Cardiac muscle cell (in vitro differentiated cells and primary cell): ENCODE data around the gene SH3RF3. TPM values are rescaled to one million over a fixed set of nuclear protein-coding genes. Genes with fewer than 3 reads are reported as not detected.
A peak's percentile ranks its signal among the peaks of the same experiment; 100 is the strongest.

Source experiments
- DNase-seq, 2 donors: peaks; one replicate each; pipeline versions ENCODE4 v3.0.0 to v3.0.0-alpha.2; 2010 to 2017; ENCODE audit warnings: low read depth in 1 of 2, low spot score in 1 of 2
- H3K27ac ChIP-seq: fragments of 200-600 bp; sonication (generic); 2 replicates; pipeline ENCODE4 v1.5.1; 2016
- H3K27me3 ChIP-seq: fragments of 200-600 bp; sonication (generic); 2 replicates; pipeline ENCODE4 v1.6.0; 2016; ENCODE audit warnings: control low read depth
- H3K36me3 ChIP-seq: fragments of 200-600 bp; sonication (generic); 2 replicates; pipeline ENCODE4 v1.5.1; 2016; ENCODE audit warnings: control low read depth
- H3K4me1 ChIP-seq: fragments of 200-600 bp; sonication (generic); 2 replicates; pipeline ENCODE4 v1.8.1; 2017; ENCODE audit warnings: low read depth, mild to moderate bottlenecking, mixed run types
- H3K4me3 ChIP-seq: fragments of 200-600 bp; sonication (generic); 2 replicates; pipeline ENCODE4 v1.5.1; 2016; ENCODE audit warnings: mild to moderate bottlenecking
- H3K9me3 ChIP-seq: fragments of 200-600 bp; sonication (generic); 2 replicates; pipeline ENCODE4 v1.5.1; 2017; ENCODE audit warnings: low read depth, mild to moderate bottlenecking, control low read depth
- polyA plus RNA-seq: library from polyadenylated mRNA; unstranded; fragments of >200 nt; fragmentation: Nextera tagmentation; extraction: Ambion mirVana; gene quantifications from 2 replicates; pipeline ENCODE4 v1.2.1, GENCODE V29; 2016
- total RNA-seq: library from RNA; depleted of rRNA; stranded (reverse); fragments of >200 nt; gene quantifications from 2 replicates; pipeline ENCODE4 v1.2.3, GENCODE V29; 2016
- TF ChIP-seq, protein P1 (sequence below): IDR thresholded peaks from 2 replicates; pipeline ENCODE4 v1.5.1; 2012; ENCODE audit warnings: low read depth, mild to moderate bottlenecking, low read length

Gene SH3RF3
- total and polyA plus RNA-seq, 2 experiments from 2014 or later = 1.2 to 1.7 TPM

DNA sequence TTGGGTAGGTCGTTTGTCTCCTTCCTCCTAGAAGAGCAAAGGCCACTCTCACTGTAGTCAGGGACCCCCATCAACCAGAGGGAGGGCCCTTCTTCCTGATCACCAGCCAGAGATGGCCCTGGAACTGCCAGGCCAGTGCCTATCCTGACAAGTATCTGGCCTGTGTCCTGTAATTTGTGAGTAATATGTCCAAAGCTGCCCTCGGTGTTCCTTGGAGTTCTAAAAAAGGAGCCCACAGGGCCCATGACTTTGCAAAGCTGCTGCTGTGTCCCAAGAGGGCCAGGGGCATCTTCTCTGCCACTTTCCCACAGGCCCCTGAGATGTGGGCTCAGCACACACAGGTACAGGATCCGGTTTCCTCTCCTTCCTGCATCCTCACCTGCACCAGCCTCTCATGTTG, 272.4 kb downstream of the SH3RF3 start:
- H3K27me3 ChIP-seq = no peaks in the 10 kb centered on the region

DNA sequence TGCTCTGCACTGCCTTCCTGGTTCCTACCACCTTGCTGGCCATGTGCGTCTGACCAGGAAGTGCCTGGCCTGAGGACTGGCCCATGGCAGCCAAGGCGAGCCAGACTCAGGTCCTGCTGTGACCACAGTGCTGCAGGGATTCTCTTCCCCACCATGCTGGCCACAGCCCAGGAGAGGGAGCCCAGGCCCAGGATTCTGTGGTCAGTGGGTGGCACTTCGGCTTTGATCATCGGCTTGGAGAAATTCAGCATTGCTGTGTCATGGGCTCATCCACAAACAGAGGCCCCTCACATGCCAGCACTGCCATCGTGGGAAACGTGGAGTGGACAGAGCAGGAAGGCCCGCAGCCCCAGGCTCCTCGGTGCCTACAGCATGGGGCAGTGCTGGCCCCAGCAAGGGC, 273.2 kb downstream of the SH3RF3 start:
- Histone ChIP-seq H3K27me3 (no peaks in the 10 kb centered on the region), H3K4me3 (no peak overlapping the region), H3K9me3 (no peaks in the 10 kb centered on the region), H3K27ac (no peak overlapping the region), H3K36me3 (no peaks in the 10 kb centered on the region), H3K4me1 (no peaks in the 10 kb centered on the region)
- TF ChIP-seq, protein P1, sequence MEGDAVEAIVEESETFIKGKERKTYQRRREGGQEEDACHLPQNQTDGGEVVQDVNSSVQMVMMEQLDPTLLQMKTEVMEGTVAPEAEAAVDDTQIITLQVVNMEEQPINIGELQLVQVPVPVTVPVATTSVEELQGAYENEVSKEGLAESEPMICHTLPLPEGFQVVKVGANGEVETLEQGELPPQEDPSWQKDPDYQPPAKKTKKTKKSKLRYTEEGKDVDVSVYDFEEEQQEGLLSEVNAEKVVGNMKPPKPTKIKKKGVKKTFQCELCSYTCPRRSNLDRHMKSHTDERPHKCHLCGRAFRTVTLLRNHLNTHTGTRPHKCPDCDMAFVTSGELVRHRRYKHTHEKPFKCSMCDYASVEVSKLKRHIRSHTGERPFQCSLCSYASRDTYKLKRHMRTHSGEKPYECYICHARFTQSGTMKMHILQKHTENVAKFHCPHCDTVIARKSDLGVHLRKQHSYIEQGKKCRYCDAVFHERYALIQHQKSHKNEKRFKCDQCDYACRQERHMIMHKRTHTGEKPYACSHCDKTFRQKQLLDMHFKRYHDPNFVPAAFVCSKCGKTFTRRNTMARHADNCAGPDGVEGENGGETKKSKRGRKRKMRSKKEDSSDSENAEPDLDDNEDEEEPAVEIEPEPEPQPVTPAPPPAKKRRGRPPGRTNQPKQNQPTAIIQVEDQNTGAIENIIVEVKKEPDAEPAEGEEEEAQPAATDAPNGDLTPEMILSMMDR = no peak
- DNase-seq = no peak

More for the DNA sequence above, 272.4 kb downstream of the SH3RF3 start:
- Histone ChIP-seq H3K4me3 (no peak overlapping the region), H3K9me3 (no peaks in the 10 kb centered on the region), H3K4me1 (no peaks in the 10 kb centered on the region), H3K27ac (no peak overlapping the region), H3K36me3 (no peaks in the 10 kb centered on the region)
- no peak for DNase-seq
- TF ChIP-seq, protein P1 = no peak

GRCh38 chr2:109402980-109403840, 274.2 kb downstream of the SH3RF3 start:
- TF ChIP-seq, protein P1 = no peak
- Histone ChIP-seq H3K27ac (no peak overlapping the region), H3K36me3 (no peaks in the 10 kb centered on the region), H3K4me1 (no peaks in the 10 kb centered on the region), H3K9me3 (no peaks in the 10 kb centered on the region), H3K4me3 (no peak overlapping the region), H3K27me3 (no peaks in the 10 kb centered on the region)
- DNase-seq = no peak

- no peaks in the 10 kb centered on the region for H3K4me1 ChIP-seq
- no peaks in the 10 kb centered on the region for H3K9me3 ChIP-seq
- no peaks in the 10 kb centered on the region for H3K27me3 ChIP-seq
- H3K36me3 ChIP-seq = no peaks in the 10 kb centered on the region
- DNase-seq = no peak
- H3K4me3 ChIP-seq = no peak overlapping the region
- H3K27ac ChIP-seq = no peak overlapping the region
- TF ChIP-seq, protein P1 = no peak
Observed at GRCh38 chr2:109403841-109404201, 274.8 kb downstream of the SH3RF3 start.

- Histone ChIP-seq H3K27me3 (no peaks in the 10 kb centered on the region), H3K4me1 (no peaks in the 10 kb centered on the region), H3K27ac (no peak overlapping the region), H3K9me3 (no peaks in the 10 kb centered on the region), H3K4me3 (no peak overlapping the region), H3K36me3 (no peaks in the 10 kb centered on the region)
- DNase-seq = peak in 1 of 2 donors; percentile 27
- TF ChIP-seq, protein P1 = no peak
Observed at GRCh38 chr2:109404681-109405080, 275.7 kb downstream of the SH3RF3 start.
